Endothelial cell of umbilical vein (primary cell): ENCODE data around the gene BBS5.
"Not testable (repeated sequence)": the region's sequence is repeated elsewhere in the genome, so short reads cannot be mapped to it uniquely, and the experiment has no call there.

Experiments used
- CTCF ChIP-seq, 2 donors: IDR thresholded peaks; 1 replicate in 1 of 2; 2 replicates in 1 of 2; pipeline ENCODE4 v1.5.1; 2011; ENCODE audit warnings: low read length in 2 of 2, mild to moderate bottlenecking in 2 of 2, moderate library complexity in 2 of 2, control low read depth in 1 of 2, inconsistent platforms in 1 of 2, low read depth in 1 of 2; ENCODE audit not compliant: insufficient read depth in 1 of 2; ENCODE audit errors: extremely low read depth in 1 of 2
- EZH2 ChIP-seq: IDR thresholded peaks from 2 replicates; pipeline ENCODE4 v1.6.1; 2012; ENCODE audit warnings: borderline replicate concordance, low read depth, mild to moderate bottlenecking, moderate library complexity, low read length, inconsistent platforms; ENCODE audit not compliant: severe bottlenecking
- FOS ChIP-seq: IDR thresholded peaks from 2 replicates; pipeline ENCODE4 v1.6.1; 2011; ENCODE audit warnings: mild to moderate bottlenecking, low read length, moderate library complexity, borderline replicate concordance; ENCODE audit not compliant: insufficient read depth
- GATA2 ChIP-seq: IDR thresholded peaks from 2 replicates; pipeline ENCODE4 v1.7.0; 2011; ENCODE audit warnings: low read depth, mild to moderate bottlenecking, moderate library complexity, mixed read lengths, low read length; ENCODE audit not compliant: insufficient read length, insufficient read depth
- JUN ChIP-seq: IDR thresholded peaks from 2 replicates; pipeline ENCODE4 v1.6.1; 2011; ENCODE audit warnings: borderline replicate concordance, low read depth; ENCODE audit not compliant: insufficient read length, insufficient read depth
- MAX ChIP-seq: IDR thresholded peaks from 2 replicates; pipeline ENCODE4 v1.6.1; 2011; ENCODE audit not compliant: insufficient read depth, insufficient read length
- MYC ChIP-seq: IDR thresholded peaks from one replicate; pipeline ENCODE4 v1.6.1; 2011; ENCODE audit warnings: mild to moderate bottlenecking, low read depth, low read length
- POLR2A ChIP-seq: IDR thresholded peaks from 2 replicates; pipeline ENCODE4 v1.6.1; 2012; ENCODE audit warnings: low read depth, mild to moderate bottlenecking, control low read depth, low read length
- POLR2AphosphoS5 ChIP-seq: IDR thresholded peaks from 2 replicates; pipeline ENCODE4 v1.6.1; 2012; ENCODE audit warnings: low read depth, mild to moderate bottlenecking, control low read depth, low read length, moderate library complexity; ENCODE audit not compliant: insufficient read depth

- not testable (repeated sequence) for TF ChIP-seq POLR2A; CTCF (IDR thresholded peaks at IDR 0.05; ENCODE audit: extremely low read depth in 1 of 2, insufficient read depth in 1 of 2, low read depth in 1 of 2, low read length in 2 of 2); POLR2AphosphoS5; JUN; MAX; EZH2; GATA2; MYC; FOS
Measured at GRCh38 chr2:169434236-169434635, 45.1 kb upstream of the BBS5 start.
